Measurements from ENCODE around the gene PFKFB4. TPM values are rescaled to one million over a fixed set of nuclear protein-coding genes. Genes with fewer than 3 reads are reported as not detected.

The PFKFB4 gene
- polyA plus RNA-seq = 0.43 and 2.6 TPM in 2 replicates

GRCh38 chr3:48556796-48557626, at the start of gene PFKFB4:
Gene PFKFB4 (minus strand): TSS chr3:48556803. CDS start chr3:48556777, 26 bp downstream.

GRCh38 chr3:48595075-48595525, 38.5 kb upstream of the PFKFB4 start, which contains the start of gene COL7A1:
Gene COL7A1 (minus strand): TSS chr3:48595329. CDS start chr3:48595159, 170 bp downstream.

GRCh38 chr3:48563382-48563918, 6.8 kb upstream of the PFKFB4 start, which contains the start of gene UCN2:
Gene UCN2 (minus strand): TSS chr3:48563781. CDS start chr3:48563124, 657 bp downstream.

GRCh38 chr3:48504051-48504946, 52.3 kb downstream of the PFKFB4 start, which contains the start of gene SHISA5:
Gene SHISA5 (minus strand): TSS chr3:48504174. CDS start chr3:48504094, 80 bp downstream.

Other genes starting within 250 kb of the PFKFB4 start
- gene SPINK8, start 223.1 kb downstream of the PFKFB4 start, polyA plus RNA-seq = not detected in 2 replicates
- gene FBXW12, start 184.6 kb downstream of the PFKFB4 start, polyA plus RNA-seq = 0.17 TPM in 1 of 2 replicates, not detected in the other
- 3.9 and 5.4 TPM in 2 replicates for gene PLXNB1, start 126.7 kb downstream of the PFKFB4 start, polyA plus RNA-seq
- 8.2 and 14.0 TPM in 2 replicates for gene CCDC51, start 116.7 kb downstream of the PFKFB4 start, polyA plus RNA-seq
- gene TMA7, start 116.5 kb downstream of the PFKFB4 start, polyA plus RNA-seq = 1,236 and 1,273 TPM in 2 replicates
- gene ATRIP, start 110.1 kb downstream of the PFKFB4 start, polyA plus RNA-seq = 0.77 TPM in 1 of 2 replicates, not detected in the other
- 28.2 and 29.0 TPM in 2 replicates for gene SHISA5, start 52.6 kb downstream of the PFKFB4 start, polyA plus RNA-seq
- not detected in 2 replicates for gene UCN2, start 7.0 kb upstream of the PFKFB4 start, polyA plus RNA-seq
- gene COL7A1, start 38.5 kb upstream of the PFKFB4 start, polyA plus RNA-seq = 2.1 and 3.4 TPM in 2 replicates
- gene UQCRC1, start 52.8 kb upstream of the PFKFB4 start, polyA plus RNA-seq = 184 and 241 TPM in 2 replicates
- gene TMEM89, start 65.0 kb upstream of the PFKFB4 start, polyA plus RNA-seq = not detected in 2 replicates
- gene SLC26A6, start 78.7 kb upstream of the PFKFB4 start, polyA plus RNA-seq = not detected in 2 replicates
- 0.59 and 1.1 TPM in 2 replicates for gene CELSR3, start 106.1 kb upstream of the PFKFB4 start, polyA plus RNA-seq
- gene NCKIPSD, start 129.1 kb upstream of the PFKFB4 start, polyA plus RNA-seq = 8.5 and 10.9 TPM in 2 replicates
- gene IP6K2, start 160.4 kb upstream of the PFKFB4 start, polyA plus RNA-seq = 47.0 and 56.5 TPM in 2 replicates

Measured in Purkinje cell (primary cell).